Endothelial cell of umbilical vein (primary cell): Measurements from ENCODE around the gene MRPL54. TPM values are rescaled to one million over a fixed set of nuclear protein-coding genes. Genes with fewer than 3 reads are reported as not detected.

ENCODE experiments used
- BruUV-seq: library from RNA; stranded (reverse); fragments of 400-500 nt; replicated peaks from 2 replicates; lab custom pipeline; 2021; lab: Mats Ljungman, UMichigan
- CTCF ChIA-PET: fragments of 300-600, 350-600 bp; sonication (Branson Sonifier 250); formaldehyde crosslinking; loops from one replicate; lab custom pipeline; 2021; ENCODE audit warnings: antibody characterized with exemption, inconsistent platforms; lab: Charles Lee
- POLR2A ChIA-PET: fragments of 300-600, 350-600 bp; sonication (Branson Sonifier 250); formaldehyde crosslinking; loops from one replicate; lab custom pipeline; 2021; ENCODE audit warnings: antibody characterized with exemption, inconsistent platforms; lab: Charles Lee
- DNase-seq: peaks from one replicate; pipeline ENCODE4 v3.0.0-alpha.2; 2011; ENCODE audit warnings: low read depth, low spot score
- FAIRE-seq: peaks from 2 replicates; lab custom pipeline; 2011; peaks lifted over from hg19 to GRCh38; lab: Jason Lieb, UNC
- H2AFZ ChIP-seq: 2 replicates; pipeline ENCODE4 v1.6.0; 2012; ENCODE audit warnings: low read depth, low read length, control low read depth, inconsistent platforms
- H3K27ac ChIP-seq: 2 replicates; pipeline ENCODE4 v1.5.1; 2011; ENCODE audit warnings: low read depth, mild to moderate bottlenecking, control low read depth, low read length, moderate library complexity; ENCODE audit not compliant: insufficient read depth
- H3K27me3 ChIP-seq, 2 experiments: 2 replicates each; pipeline versions ENCODE4 v1.6.0 to v1.6.1; 2011; ENCODE audit warnings: low read length in 2 of 2, mixed read lengths in 1 of 2; ENCODE audit not compliant: control insufficient read depth in 2 of 2, insufficient read depth in 2 of 2
- H3K36me3 ChIP-seq, 2 experiments: 2 replicates in 1 of 2; 3 replicates in 1 of 2; pipeline ENCODE4 v1.5.1; 2011; ENCODE audit warnings: low read length in 2 of 2, mild to moderate bottlenecking in 1 of 2, moderate library complexity in 1 of 2; ENCODE audit not compliant: control insufficient read depth in 2 of 2, insufficient read depth in 2 of 2; ENCODE audit errors: extremely low read depth in 1 of 2
- H3K4me1 ChIP-seq: 3 replicates; pipeline ENCODE4 v1.5.1; 2011; ENCODE audit warnings: mild to moderate bottlenecking, low read length; ENCODE audit not compliant: control insufficient read depth, insufficient read depth; ENCODE audit errors: extremely low read depth
- H3K4me2 ChIP-seq: 2 replicates; pipeline ENCODE4 v1.6.1; 2011; ENCODE audit warnings: low read length, control low read depth, mixed read lengths; ENCODE audit not compliant: insufficient read depth
- H3K4me3 ChIP-seq, 3 experiments: fragments of 200-600 bp in 1 of 3; sonication (generic), shearing (Covaris generic) in 1 of 3; replicated peaks in 1 of 3; 2 replicates each; pipeline ENCODE4 v1.5.1; 2011 to 2016; ENCODE audit warnings: control low read depth in 3 of 3, low read length in 3 of 3, mild to moderate bottlenecking in 2 of 3, inconsistent platforms in 1 of 3, low read depth in 1 of 3, moderate library complexity in 1 of 3; ENCODE audit not compliant: insufficient read depth in 1 of 3
- H3K79me2 ChIP-seq: 2 replicates; pipeline ENCODE4 v1.6.0; 2012; ENCODE audit warnings: low read length, inconsistent platforms; ENCODE audit not compliant: control insufficient read depth, insufficient read depth
- H3K9ac ChIP-seq: replicated peaks from 2 replicates; pipeline ENCODE3; 2011; ENCODE audit warnings: low read length, control low read depth; ENCODE audit not compliant: insufficient read depth; ENCODE audit errors: extremely low read depth
- H3K9me1 ChIP-seq: replicated peaks from 3 replicates; pipeline ENCODE4 v1.6.0; 2011; ENCODE audit warnings: mild to moderate bottlenecking, low read length; ENCODE audit not compliant: control insufficient read depth, insufficient read depth; ENCODE audit errors: extremely low read depth
- H3K9me3 ChIP-seq: replicated peaks from 2 replicates; pipeline ENCODE4 v1.5.1; 2012; ENCODE audit warnings: low read length, inconsistent platforms; ENCODE audit not compliant: control insufficient read depth, insufficient read depth
- H4K20me1 ChIP-seq: replicated peaks from 2 replicates; pipeline ENCODE3; 2011; ENCODE audit warnings: mild to moderate bottlenecking, low read length; ENCODE audit not compliant: control insufficient read depth, insufficient read depth; ENCODE audit errors: extremely low read depth
- EZH2 ChIP-seq: IDR thresholded peaks from 2 replicates; pipeline ENCODE4 v1.6.1; 2012; ENCODE audit warnings: borderline replicate concordance, low read depth, mild to moderate bottlenecking, moderate library complexity, low read length, inconsistent platforms; ENCODE audit not compliant: severe bottlenecking
- FOS ChIP-seq: IDR thresholded peaks from 2 replicates; pipeline ENCODE4 v1.6.1; 2011; ENCODE audit warnings: mild to moderate bottlenecking, low read length, moderate library complexity, borderline replicate concordance; ENCODE audit not compliant: insufficient read depth
- GATA2 ChIP-seq: IDR thresholded peaks from 2 replicates; pipeline ENCODE4 v1.7.0; 2011; ENCODE audit warnings: low read depth, mild to moderate bottlenecking, moderate library complexity, mixed read lengths, low read length; ENCODE audit not compliant: insufficient read length, insufficient read depth
- JUN ChIP-seq: IDR thresholded peaks from 2 replicates; pipeline ENCODE4 v1.6.1; 2011; ENCODE audit warnings: borderline replicate concordance, low read depth; ENCODE audit not compliant: insufficient read length, insufficient read depth
- MYC ChIP-seq: IDR thresholded peaks from one replicate; pipeline ENCODE4 v1.6.1; 2011; ENCODE audit warnings: mild to moderate bottlenecking, low read depth, low read length
- POLR2A ChIP-seq: IDR thresholded peaks from 2 replicates; pipeline ENCODE4 v1.6.1; 2012; ENCODE audit warnings: low read depth, mild to moderate bottlenecking, control low read depth, low read length
- POLR2AphosphoS5 ChIP-seq: IDR thresholded peaks from 2 replicates; pipeline ENCODE4 v1.6.1; 2012; ENCODE audit warnings: low read depth, mild to moderate bottlenecking, control low read depth, low read length, moderate library complexity; ENCODE audit not compliant: insufficient read depth
- dilution Hi-C: fragments of 300-500 bp; cut with MboI; formaldehyde crosslinking; loops from one replicate; pipeline ENCODE4 v1.15.0; 2019; ENCODE audit warnings: low sequenced_read_pairs; ENCODE audit not compliant: extremely low pct_ligation_motif_present
- intact Hi-C: fragments of 100-400 bp; cut with micrococcal nuclease; formaldehyde crosslinking; loops from one replicate; pipeline ENCODE4 v1.10.0; 2022
- polyA plus RNA-seq, 4 experiments: library from polyadenylated mRNA; depleted of rRNA in 3 of 4; stranded (reverse) in 3 of 4; unstranded in 1 of 4; fragments of >200 nt; gene quantifications; 2 replicates each; pipeline versions ENCODE4 v1.2.1 to v1.2.3, GENCODE V29; 2011 to 2012; ENCODE audit warnings: missing spikeins in 1 of 4
- total RNA-seq: library from RNA; stranded (reverse); gene quantifications from 2 replicates; pipeline ENCODE4 v1.2.3, GENCODE V29; 2021
- TF ChIP-seq, protein P1 (sequence below): IDR thresholded peaks from 2 replicates; pipeline ENCODE4 v1.6.1; 2011; ENCODE audit not compliant: insufficient read depth, insufficient read length
- TF ChIP-seq, protein P2 (sequence below), 2 donors: IDR thresholded peaks; 1 replicate in 1 of 2; 2 replicates in 1 of 2; pipeline ENCODE4 v1.5.1; 2011; ENCODE audit warnings: low read length in 2 of 2, mild to moderate bottlenecking in 2 of 2, moderate library complexity in 2 of 2, control low read depth in 1 of 2, inconsistent platforms in 1 of 2, low read depth in 1 of 2; ENCODE audit not compliant: insufficient read depth in 1 of 2; ENCODE audit errors: extremely low read depth in 1 of 2

The MRPL54 gene
- total and polyA plus RNA-seq, 2 donors (not counting 3 experiments of a cell fraction or from before 2014, with no cell fraction given), result 76.3 to 93.1 TPM

- no peak overlapping the region for H3K27ac ChIP-seq
- no peaks in the 10 kb centered on the region for H3K9me3 ChIP-seq
- H3K9ac ChIP-seq, result no peak overlapping the region
- FAIRE-seq, result no peak
- no peak for DNase-seq
- no peak overlapping the region for H2AFZ ChIP-seq
- ChIA-PET POLR2A (interaction anchor here (0.6 kb wide), 1 partner anchor 95 kb away, joined by 3 read pairs; no protein-coding TSS in a partner anchor), CTCF (interaction anchor here (1.5 kb wide), 1 partner anchor 31 kb away, joined by 6 read pairs; no protein-coding TSS in a partner anchor)
- intact Hi-C loops (no loop called here), dilution Hi-C loops (no loop called here)
- no peaks in the 10 kb centered on the region for H3K36me3 ChIP-seq
- no peak overlapping the region for H3K4me3 ChIP-seq
- no peak overlapping the region for H3K4me2 ChIP-seq
- H3K9me1 ChIP-seq, result no peaks in the 10 kb centered on the region
- no peaks in the 10 kb centered on the region for H3K4me1 ChIP-seq
- no peak for TF ChIP-seq POLR2AphosphoS5
- no peak for TF ChIP-seq POLR2A
- TF ChIP-seq, protein P1, sequence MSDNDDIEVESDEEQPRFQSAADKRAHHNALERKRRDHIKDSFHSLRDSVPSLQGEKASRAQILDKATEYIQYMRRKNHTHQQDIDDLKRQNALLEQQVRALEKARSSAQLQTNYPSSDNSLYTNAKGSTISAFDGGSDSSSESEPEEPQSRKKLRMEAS, result no peak
- no peak for TF ChIP-seq GATA2
- no peak for TF ChIP-seq FOS
- TF ChIP-seq, protein P2, sequence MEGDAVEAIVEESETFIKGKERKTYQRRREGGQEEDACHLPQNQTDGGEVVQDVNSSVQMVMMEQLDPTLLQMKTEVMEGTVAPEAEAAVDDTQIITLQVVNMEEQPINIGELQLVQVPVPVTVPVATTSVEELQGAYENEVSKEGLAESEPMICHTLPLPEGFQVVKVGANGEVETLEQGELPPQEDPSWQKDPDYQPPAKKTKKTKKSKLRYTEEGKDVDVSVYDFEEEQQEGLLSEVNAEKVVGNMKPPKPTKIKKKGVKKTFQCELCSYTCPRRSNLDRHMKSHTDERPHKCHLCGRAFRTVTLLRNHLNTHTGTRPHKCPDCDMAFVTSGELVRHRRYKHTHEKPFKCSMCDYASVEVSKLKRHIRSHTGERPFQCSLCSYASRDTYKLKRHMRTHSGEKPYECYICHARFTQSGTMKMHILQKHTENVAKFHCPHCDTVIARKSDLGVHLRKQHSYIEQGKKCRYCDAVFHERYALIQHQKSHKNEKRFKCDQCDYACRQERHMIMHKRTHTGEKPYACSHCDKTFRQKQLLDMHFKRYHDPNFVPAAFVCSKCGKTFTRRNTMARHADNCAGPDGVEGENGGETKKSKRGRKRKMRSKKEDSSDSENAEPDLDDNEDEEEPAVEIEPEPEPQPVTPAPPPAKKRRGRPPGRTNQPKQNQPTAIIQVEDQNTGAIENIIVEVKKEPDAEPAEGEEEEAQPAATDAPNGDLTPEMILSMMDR (IDR thresholded peaks at IDR 0.05; ENCODE audit: extremely low read depth in 1 of 2, insufficient read depth in 1 of 2, low read depth in 1 of 2, low read length in 2 of 2), result no peak
- no peak for TF ChIP-seq EZH2
- no peak for TF ChIP-seq JUN
- no peak for TF ChIP-seq MYC
- no peaks in the 10 kb centered on the region for H4K20me1 ChIP-seq
- H3K79me2 ChIP-seq, result no peaks in the 10 kb centered on the region
- no peaks in the 10 kb centered on the region for H3K27me3 ChIP-seq
- BruUV-seq, result no TSS peak
Observed at GRCh38 chr19:3790941-3791340, 28.5 kb downstream of the MRPL54 start.
